BE2C (cell line): Measurements from ENCODE around the gene ERICH2.

ENCODE experiments used
- DNase-seq: peaks from one replicate; pipeline ENCODE4 v3.0.0-alpha.2; 2020
- H3K27me3 ChIP-seq: fragments of 250-450 bp; sonication (Bioruptor Pico); 2 replicates; pipeline ENCODE4 v1.5.1; 2020; ENCODE audit warnings: mild to moderate bottlenecking
- H3K36me3 ChIP-seq: fragments of 250-450 bp; sonication (Bioruptor Pico); 2 replicates; pipeline ENCODE4 v1.5.1; 2020; ENCODE audit warnings: mild to moderate bottlenecking
- H3K4me1 ChIP-seq: fragments of 250-450 bp; sonication (Bioruptor Pico); 2 replicates; pipeline ENCODE4 v1.5.1; 2020
- H3K4me3 ChIP-seq: 2 replicates; pipeline ENCODE4 v1.5.1; 2011; ENCODE audit warnings: low read depth, low read length
- H3K9me3 ChIP-seq: fragments of 250-450 bp; sonication (Bioruptor Pico); 2 replicates; pipeline ENCODE4 v1.5.1; 2020
- CTCF ChIP-seq: IDR thresholded peaks from 2 replicates; pipeline ENCODE4 v1.5.1; 2012; ENCODE audit warnings: mild to moderate bottlenecking, low read depth, low read length

ERICH2 gene

GRCh38 chr2:170842785-170843184 is 72.6 kb downstream of the ERICH2 start:
- no peak for DNase-seq
- no peaks in the 10 kb centered on the region for H3K36me3 ChIP-seq
- TF ChIP-seq CTCF, result no peak

GRCh38 chr2:170843656-170844055 is 73.5 kb downstream of the ERICH2 start:
- Histone ChIP-seq H3K9me3 (no peaks in the 10 kb centered on the region), H3K4me1 (no peaks in the 10 kb centered on the region), H3K36me3 (no peaks in the 10 kb centered on the region), H3K27me3 (no peaks in the 10 kb centered on the region), H3K4me3 (no peak overlapping the region)
- TF ChIP-seq CTCF, result no peak
- no peak for DNase-seq

More at GRCh38 chr2:170842785-170843184, 72.6 kb downstream of the ERICH2 start:
- no peak overlapping the region for H3K4me3 ChIP-seq
- no peaks in the 10 kb centered on the region for H3K27me3 ChIP-seq
- no peaks in the 10 kb centered on the region for H3K4me1 ChIP-seq
- no peaks in the 10 kb centered on the region for H3K9me3 ChIP-seq

GRCh38 chr2:170845343-170845742 is 75.2 kb downstream of the ERICH2 start:
- Histone ChIP-seq H3K9me3 (no peaks in the 10 kb centered on the region), H3K36me3 (no peaks in the 10 kb centered on the region), H3K27me3 (no peaks in the 10 kb centered on the region), H3K4me1 (no peaks in the 10 kb centered on the region), H3K4me3 (no peak overlapping the region)
- peak; percentile 18 for DNase-seq
- peak; percentile 33 for TF ChIP-seq CTCF

GRCh38 chr2:170846314-170846713 is 76.1 kb downstream of the ERICH2 start:
- Histone ChIP-seq H3K4me1 (no peaks in the 10 kb centered on the region), H3K4me3 (no peak overlapping the region), H3K36me3 (no peaks in the 10 kb centered on the region), H3K9me3 (no peaks in the 10 kb centered on the region), H3K27me3 (no peaks in the 10 kb centered on the region)
- no peak for DNase-seq
- no peak for TF ChIP-seq CTCF

- no peaks in the 10 kb centered on the region for H3K9me3 ChIP-seq
- no peak for TF ChIP-seq CTCF
- no peak overlapping the region for H3K4me3 ChIP-seq
- H3K27me3 ChIP-seq, result no peaks in the 10 kb centered on the region
- H3K4me1 ChIP-seq, result no peaks in the 10 kb centered on the region
- H3K36me3 ChIP-seq, result no peaks in the 10 kb centered on the region
- no peak for DNase-seq
Observed at GRCh38 chr2:170847716-170848115, 77.5 kb downstream of the ERICH2 start.
